HEK293 (cell line): ENCODE data around the gene DAAM2.

Experiments used
- CTCF ChIA-PET: fragments of 350-600 bp; formaldehyde crosslinking; extraction: SDS; loops from one replicate; lab custom pipeline; 2021; ENCODE audit warnings: antibody characterized with exemption; lab: Yijun Ruan, JAX
- POLR2A ChIA-PET: fragments of 300-600 bp; formaldehyde crosslinking; extraction: SDS; loops from one replicate; lab custom pipeline; 2020; ENCODE audit warnings: antibody characterized with exemption, inconsistent platforms; lab: Yijun Ruan, JAX
- H3K27ac ChIP-seq: fragments of 200-500 bp; sonication (Bioruptor generic); 2 replicates; pipeline ENCODE4 v1.5.1; 2014; ENCODE audit warnings: low read depth, low read length, control low read depth, inconsistent platforms; ENCODE audit errors: extremely low read depth
- H3K36me3 ChIP-seq, 2 experiments: fragments of 200-500 bp in 1 of 2; sonication (Bioruptor generic) in 1 of 2; 1 replicate in 1 of 2; 2 replicates in 1 of 2; pipeline ENCODE4 v1.5.1; 2014 to 2017; ENCODE audit warnings: inconsistent platforms in 2 of 2, low read length in 2 of 2; ENCODE audit not compliant: control insufficient read depth in 2 of 2, insufficient read depth in 1 of 2
- H3K4me1 ChIP-seq: fragments of 200-500 bp; sonication (Bioruptor generic); 2 replicates; pipeline ENCODE4 v1.5.1; 2014; ENCODE audit warnings: mild to moderate bottlenecking, low read length, inconsistent platforms; ENCODE audit not compliant: control insufficient read depth, insufficient read depth
- H3K4me3 ChIP-seq: 2 replicates; pipeline ENCODE4 v1.5.1; 2011; ENCODE audit warnings: low read depth, mild to moderate bottlenecking, control low read depth, low read length, moderate library complexity
- H3K9me3 ChIP-seq: fragments of 200-500 bp; sonication (Bioruptor generic); 2 replicates; pipeline ENCODE4 v1.5.1; 2014; ENCODE audit warnings: low read depth, low read length, inconsistent platforms; ENCODE audit not compliant: control insufficient read depth, insufficient read depth
- GLI2 ChIP-seq: fragments of 450-650 bp; formaldehyde crosslinking; IDR thresholded peaks from 2 replicates; pipeline ENCODE4; 2017; ENCODE audit warnings: missing biosample characterization, missing genetic modification characterization, low read depth, borderline replicate concordance
- HOXC10 ChIP-seq: sonication (generic); formaldehyde crosslinking; IDR thresholded peaks from 2 replicates; pipeline ENCODE4 v1.8.1; 2023; ENCODE audit warnings: mild to moderate bottlenecking, missing genetic modification reagents
- MZF1 ChIP-seq: fragments of 450-650 bp; formaldehyde crosslinking; IDR thresholded peaks from 2 replicates; pipeline ENCODE4 v1.5.1; 2017; ENCODE audit warnings: missing biosample characterization, missing genetic modification characterization, borderline replicate concordance
- TCF7L2 ChIP-seq: IDR thresholded peaks from 2 replicates; pipeline ENCODE4 v1.6.1; 2011; ENCODE audit warnings: low read depth, mild to moderate bottlenecking, inconsistent platforms, low read length, moderate library complexity, borderline replicate concordance
- ZBTB17 ChIP-seq: fragments of 450-650 bp; formaldehyde crosslinking; IDR thresholded peaks from 2 replicates; pipeline ENCODE4 v1.5.1; 2016; ENCODE audit warnings: missing biosample characterization, missing genetic modification characterization
- ZBTB7A ChIP-seq: fragments of 450-650 bp; formaldehyde crosslinking; IDR thresholded peaks from 2 replicates; pipeline ENCODE4 v1.5.1; 2016; ENCODE audit warnings: low read depth, missing biosample characterization, missing genetic modification characterization
- ZNF184 ChIP-seq: fragments of 450-650 bp; IDR thresholded peaks from 2 replicates; pipeline ENCODE4 v1.5.1; 2018; ENCODE audit warnings: missing biosample characterization, mild to moderate bottlenecking, missing genetic modification characterization
- ZNF211 ChIP-seq: fragments of 450-650 bp; formaldehyde crosslinking; IDR thresholded peaks from 2 replicates; pipeline ENCODE4 v1.5.1; 2016; ENCODE audit warnings: low read depth, missing biosample characterization, missing genetic modification characterization
- ZNF23 ChIP-seq: fragments of 450-650 bp; formaldehyde crosslinking; IDR thresholded peaks from 2 replicates; pipeline ENCODE4 v1.5.1; 2016; ENCODE audit warnings: missing biosample characterization, missing genetic modification characterization, borderline replicate concordance
- ZNF266 ChIP-seq: fragments of 450-650 bp; formaldehyde crosslinking; IDR thresholded peaks from 2 replicates; pipeline ENCODE4 v1.5.1; 2016; ENCODE audit warnings: missing biosample characterization, missing genetic modification characterization, low read depth
- ZNF302 ChIP-seq: fragments of 450-650 bp; formaldehyde crosslinking; IDR thresholded peaks from 2 replicates; pipeline ENCODE4 v1.5.1; 2016; ENCODE audit warnings: missing biosample characterization, missing genetic modification characterization, low read depth
- ZNF391 ChIP-seq: fragments of 450-650 bp; formaldehyde crosslinking; IDR thresholded peaks from 2 replicates; pipeline ENCODE4 v1.5.1; 2016; ENCODE audit warnings: low read depth, missing biosample characterization, missing genetic modification characterization, borderline replicate concordance
- ZNF423 ChIP-seq: fragments of 450-650 bp; formaldehyde crosslinking; IDR thresholded peaks from 2 replicates; pipeline ENCODE4 v1.5.1; 2016; ENCODE audit warnings: missing biosample characterization, missing genetic modification characterization
- ZNF48 ChIP-seq: fragments of 450-650 bp; formaldehyde crosslinking; IDR thresholded peaks from 2 replicates; pipeline ENCODE4 v1.5.1; 2016; ENCODE audit warnings: missing biosample characterization, missing genetic modification characterization
- ZNF558 ChIP-seq: fragments of 450-650 bp; formaldehyde crosslinking; IDR thresholded peaks from 2 replicates; pipeline ENCODE4 v1.5.1; 2016; ENCODE audit warnings: missing biosample characterization, missing genetic modification characterization
- ZNF626 ChIP-seq: fragments of 450-650 bp; sonication (Bioruptor Pico); formaldehyde crosslinking; IDR thresholded peaks from 2 replicates; pipeline ENCODE4 v1.5.1; 2018; ENCODE audit warnings: missing biosample characterization, missing genetic modification characterization, inconsistent platforms
- ZSCAN16 ChIP-seq: fragments of 450-650 bp; formaldehyde crosslinking; IDR thresholded peaks from 2 replicates; pipeline ENCODE4 v1.5.1; 2016; ENCODE audit warnings: missing biosample characterization, missing genetic modification characterization
- ZSCAN30 ChIP-seq: fragments of 450-650 bp; IDR thresholded peaks from 2 replicates; pipeline ENCODE4 v1.5.1; 2018; ENCODE audit warnings: missing biosample characterization, mild to moderate bottlenecking, missing genetic modification characterization, moderate library complexity
- ZXDB ChIP-seq: fragments of 450-650 bp; formaldehyde crosslinking; IDR thresholded peaks from 2 replicates; pipeline ENCODE4 v1.5.1; 2016; ENCODE audit warnings: missing biosample characterization, missing genetic modification characterization
- TF ChIP-seq, protein P1 (sequence below): fragments of 450-650 bp; formaldehyde crosslinking; IDR thresholded peaks from 2 replicates; pipeline ENCODE4 v1.5.1; 2016; ENCODE audit warnings: missing biosample characterization, missing genetic modification characterization
- TF ChIP-seq, protein P2 (sequence below): fragments of 450-650 bp; formaldehyde crosslinking; IDR thresholded peaks from 2 replicates; pipeline ENCODE4 v1.5.1; 2017; ENCODE audit warnings: missing biosample characterization, missing genetic modification characterization

DAAM2 gene

DNA sequence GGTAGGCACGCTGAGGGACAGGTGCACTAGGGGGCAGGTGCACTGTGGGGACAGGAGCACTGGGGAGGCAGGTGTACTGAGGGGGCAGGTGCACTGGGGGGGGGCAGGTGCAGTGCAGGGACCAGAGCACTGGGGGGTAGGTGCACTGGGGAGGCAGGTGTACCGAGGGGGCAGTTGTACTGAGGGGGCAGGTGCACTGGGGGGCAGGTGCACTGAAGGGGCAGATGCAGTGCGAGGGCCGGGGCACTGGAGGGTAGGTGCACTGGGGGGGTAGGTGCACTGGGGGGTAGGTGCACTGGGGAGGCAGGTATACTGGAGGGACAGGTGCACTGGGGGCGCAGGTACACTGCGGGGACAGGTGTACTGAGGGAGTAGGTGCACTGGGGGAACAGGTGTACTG is 39.5 kb downstream of the DAAM2 start:
- H3K36me3 ChIP-seq: no peaks in the 10 kb centered on the region
- CTCF ChIA-PET: no interaction called here
- H3K4me1 ChIP-seq: no peaks in the 10 kb centered on the region
- POLR2A ChIA-PET: no interaction called here
- H3K27ac ChIP-seq: no peak overlapping the region
- TF ChIP-seq, protein P1, sequence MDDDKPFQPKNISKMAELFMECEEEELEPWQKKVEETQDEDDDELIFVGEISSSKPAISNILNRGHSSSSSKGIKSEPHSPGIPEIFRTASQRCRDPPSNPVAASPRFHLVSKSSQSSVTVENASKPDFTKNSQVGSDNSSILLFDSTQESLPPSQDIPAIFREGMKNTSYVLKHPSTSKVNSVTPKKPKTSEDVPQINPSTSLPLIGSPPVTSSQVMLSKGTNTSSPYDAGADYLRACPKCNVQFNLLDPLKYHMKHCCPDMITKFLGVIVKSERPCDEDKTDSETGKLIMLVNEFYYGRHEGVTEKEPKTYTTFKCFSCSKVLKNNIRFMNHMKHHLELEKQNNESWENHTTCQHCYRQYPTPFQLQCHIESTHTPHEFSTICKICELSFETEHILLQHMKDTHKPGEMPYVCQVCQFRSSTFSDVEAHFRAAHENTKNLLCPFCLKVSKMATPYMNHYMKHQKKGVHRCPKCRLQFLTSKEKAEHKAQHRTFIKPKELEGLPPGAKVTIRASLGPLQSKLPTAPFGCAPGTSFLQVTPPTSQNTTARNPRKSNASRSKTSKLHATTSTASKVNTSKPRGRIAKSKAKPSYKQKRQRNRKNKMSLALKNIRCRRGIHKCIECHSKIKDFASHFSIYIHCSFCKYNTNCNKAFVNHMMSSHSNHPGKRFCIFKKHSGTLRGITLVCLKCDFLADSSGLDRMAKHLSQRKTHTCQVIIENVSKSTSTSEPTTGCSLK (tag by site-specific recombination): no peak
- no peaks in the 10 kb centered on the region for H3K9me3 ChIP-seq
- H3K4me3 ChIP-seq: no peak overlapping the region

DNA sequence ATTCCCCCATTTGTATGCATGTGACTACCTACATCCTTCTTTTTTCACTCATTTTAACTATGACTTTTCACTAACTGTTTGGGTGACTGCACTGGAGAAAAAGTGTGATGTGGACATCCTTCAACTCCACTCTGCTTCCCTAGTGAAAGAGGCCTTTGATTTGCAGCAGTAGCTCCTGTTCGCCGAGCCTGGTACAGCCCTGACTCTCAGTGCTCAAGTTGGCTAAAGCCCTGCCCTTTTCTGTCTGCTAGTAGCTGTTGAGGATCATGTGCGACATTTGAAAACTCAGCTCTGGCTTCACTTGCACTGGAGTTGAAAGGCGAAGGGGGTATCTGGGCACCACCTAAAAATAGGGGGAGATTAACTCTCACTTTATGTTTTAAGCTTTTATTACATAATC is 42.1 kb downstream of the DAAM2 start:
- Histone ChIP-seq H3K4me3 (no peak overlapping the region), H3K4me1 (no peaks in the 10 kb centered on the region), H3K36me3 (no peaks in the 10 kb centered on the region), H3K9me3 (no peaks in the 10 kb centered on the region), H3K27ac (no peak overlapping the region)
- TF ChIP-seq ZSCAN16 (tag by site-specific recombination) (no peak), ZNF211 (tag by site-specific recombination) (no peak), ZNF266 (tag by site-specific recombination) (no peak), ZNF48 (tag by site-specific recombination) (no peak), ZBTB7A (no peak), ZSCAN30 (tag by site-specific recombination) (no peak), ZNF626 (no peak), ZNF184 (tag by site-specific recombination) (no peak), ZNF423 (tag by site-specific recombination) (no peak), TCF7L2 (no peak)
- CTCF ChIA-PET: interaction anchor here (0.6 to 1.5 kb wide), 6 partner anchors 10 to 472 kb away, joined by 3 to 6 read pairs (median 4); no protein-coding TSS in a partner anchor
- POLR2A ChIA-PET: no interaction called here

DNA sequence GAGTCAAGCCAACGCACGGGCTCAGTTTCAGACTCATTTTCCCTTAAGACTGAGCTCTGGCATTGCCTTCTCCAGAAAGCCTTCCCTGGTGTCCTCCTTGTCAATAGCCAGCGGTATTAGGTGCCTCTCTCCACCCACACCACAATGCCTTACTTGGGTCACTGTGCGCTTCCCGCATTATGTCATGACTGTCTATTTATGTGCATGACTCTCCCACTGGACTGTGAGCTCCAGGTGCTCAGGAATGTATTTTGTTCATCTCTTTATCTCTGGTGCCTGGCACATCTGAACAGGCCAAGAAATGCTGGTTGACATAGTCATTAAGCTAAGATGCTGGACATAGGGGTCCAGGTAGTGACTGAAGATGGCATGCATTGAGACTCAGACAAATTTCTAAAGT is 42.7 kb downstream of the DAAM2 start:
- Histone ChIP-seq H3K4me3 (no peak overlapping the region), H3K4me1 (no peaks in the 10 kb centered on the region), H3K27ac (no peak overlapping the region), H3K9me3 (no peaks in the 10 kb centered on the region), H3K36me3 (no peaks in the 10 kb centered on the region)
- ChIA-PET POLR2A (no interaction called here), CTCF (interaction anchor here (0.6 to 1.5 kb wide), 6 partner anchors 10 to 473 kb away, joined by 3 to 6 read pairs (median 4); no protein-coding TSS in a partner anchor)
- no peak for TF ChIP-seq HOXC10 (CRISPR knock-in tag)
- TF ChIP-seq ZNF391 (tag by site-specific recombination): no peak
- no peak for TF ChIP-seq TCF7L2
- TF ChIP-seq ZSCAN30 (tag by site-specific recombination): no peak
- TF ChIP-seq ZNF302 (tag by site-specific recombination): no peak
- no peak for TF ChIP-seq ZNF558

DNA sequence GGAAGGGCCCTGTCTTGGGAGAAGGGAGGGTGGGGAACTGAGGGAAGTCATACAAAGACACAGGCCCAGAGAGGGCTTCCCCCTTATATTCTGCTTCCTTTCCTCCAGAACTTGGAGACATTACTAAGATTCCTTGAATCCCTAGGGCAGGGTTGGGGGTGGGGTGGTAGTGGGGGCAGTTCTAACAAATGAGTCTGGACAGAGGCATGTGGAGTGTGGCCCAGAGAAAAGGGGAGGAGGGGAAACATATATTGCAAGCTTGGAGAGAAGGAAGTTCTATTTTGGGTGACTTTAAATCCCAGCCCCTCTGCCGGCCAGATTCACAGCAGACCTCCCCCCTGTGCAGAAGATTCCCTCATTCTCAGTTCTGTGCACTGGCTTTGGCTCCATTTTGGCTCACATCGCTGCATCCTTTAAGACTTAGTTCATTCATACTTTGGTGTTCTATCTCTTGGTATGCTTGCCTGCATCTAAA is 43.7 kb downstream of the DAAM2 start:
- ChIA-PET CTCF (interaction anchor here (1.5 kb wide), 1 partner anchor 30 kb away, joined by 6 read pairs; no protein-coding TSS in a partner anchor), POLR2A (no interaction called here)
- TF ChIP-seq MZF1 (tag by site-specific recombination): no peak
- TF ChIP-seq ZXDB (tag by site-specific recombination): no peak
- TF ChIP-seq, protein P1 (tag by site-specific recombination): no peak
- no peak for TF ChIP-seq GLI2
- TF ChIP-seq, protein P2, sequence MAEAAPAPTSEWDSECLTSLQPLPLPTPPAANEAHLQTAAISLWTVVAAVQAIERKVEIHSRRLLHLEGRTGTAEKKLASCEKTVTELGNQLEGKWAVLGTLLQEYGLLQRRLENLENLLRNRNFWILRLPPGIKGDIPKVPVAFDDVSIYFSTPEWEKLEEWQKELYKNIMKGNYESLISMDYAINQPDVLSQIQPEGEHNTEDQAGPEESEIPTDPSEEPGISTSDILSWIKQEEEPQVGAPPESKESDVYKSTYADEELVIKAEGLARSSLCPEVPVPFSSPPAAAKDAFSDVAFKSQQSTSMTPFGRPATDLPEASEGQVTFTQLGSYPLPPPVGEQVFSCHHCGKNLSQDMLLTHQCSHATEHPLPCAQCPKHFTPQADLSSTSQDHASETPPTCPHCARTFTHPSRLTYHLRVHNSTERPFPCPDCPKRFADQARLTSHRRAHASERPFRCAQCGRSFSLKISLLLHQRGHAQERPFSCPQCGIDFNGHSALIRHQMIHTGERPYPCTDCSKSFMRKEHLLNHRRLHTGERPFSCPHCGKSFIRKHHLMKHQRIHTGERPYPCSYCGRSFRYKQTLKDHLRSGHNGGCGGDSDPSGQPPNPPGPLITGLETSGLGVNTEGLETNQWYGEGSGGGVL (tag by site-specific recombination): no peak
- no peak for TF ChIP-seq ZNF23
- no peak for TF ChIP-seq ZBTB17

More for the DNA sequence above, 43.7 kb downstream of the DAAM2 start:
- Histone ChIP-seq H3K27ac (no peak overlapping the region), H3K36me3 (no peaks in the 10 kb centered on the region), H3K4me3 (no peak overlapping the region), H3K9me3 (no peaks in the 10 kb centered on the region), H3K4me1 (no peaks in the 10 kb centered on the region)
